IMR-90 (cell line): ENCODE results near the gene SSH2. TPM values are rescaled to one million over a fixed set of nuclear protein-coding genes. Genes with fewer than 3 reads are reported as not detected.

Experiments
- ATAC-seq: fragments of 200-7000 bp; cut with Tn5 transposase; 2 replicates; pipeline ENCODE4 v1.9.1; 2020; ENCODE audit warnings: low read depth, mild to moderate bottlenecking, moderate library complexity
- BruUV-seq: library from RNA; stranded (reverse); fragments of 400-500 nt; replicated peaks from 2 replicates; lab custom pipeline; 2021; lab: Mats Ljungman, UMichigan
- CTCF ChIA-PET: fragments of 300-600 bp; formaldehyde crosslinking; extraction: SDS; loops from one replicate; lab custom pipeline; 2021; ENCODE audit warnings: antibody characterized with exemption; lab: Yijun Ruan, JAX
- POLR2A ChIA-PET: fragments of 300-600 bp; sonication (Branson Sonifier 250); formaldehyde crosslinking; loops from one replicate; lab custom pipeline; 2022; ENCODE audit warnings: antibody characterized with exemption; ENCODE audit not compliant: unreplicated experiment; lab: Charles Lee
- DNase-seq: peaks from one replicate; pipeline ENCODE4 v3.0.0; 2013
- H2AFZ ChIP-seq: replicated peaks from 2 replicates; pipeline ENCODE3; 2013; ENCODE audit warnings: low read length, mild to moderate bottlenecking; ENCODE audit not compliant: poor library complexity
- H2AK5ac ChIP-seq: 2 replicates; pipeline ENCODE4 v1.6.1; 2013; ENCODE audit warnings: low read depth, low read length, inconsistent platforms
- H2AK9ac ChIP-seq: replicated peaks from 2 replicates; pipeline ENCODE3; 2013; ENCODE audit warnings: mild to moderate bottlenecking, low read depth, low read length, moderate library complexity; ENCODE audit not compliant: poor library complexity
- H2BK120ac ChIP-seq: 2 replicates; pipeline ENCODE4 v1.6.1; 2013; ENCODE audit warnings: low read depth, low read length, inconsistent platforms
- H2BK15ac ChIP-seq: 3 replicates; pipeline ENCODE4 v1.6.1; 2013; ENCODE audit warnings: low read depth, low read length, inconsistent platforms
- H2BK20ac ChIP-seq: 2 replicates; pipeline ENCODE4 v1.6.1; 2013; ENCODE audit warnings: low read depth, mild to moderate bottlenecking, inconsistent platforms, low read length, moderate library complexity
- H2BK5ac ChIP-seq: 2 replicates; pipeline ENCODE4 v1.6.1; 2013; ENCODE audit warnings: mild to moderate bottlenecking, low read depth, low read length, inconsistent platforms; ENCODE audit not compliant: poor library complexity, severe bottlenecking
- H3K14ac ChIP-seq: replicated peaks from 2 replicates; pipeline ENCODE4 v1.6.1; 2013; ENCODE audit warnings: low read depth, low read length, inconsistent platforms
- H3K18ac ChIP-seq: 2 replicates; pipeline ENCODE4 v1.6.1; 2013; ENCODE audit warnings: low read depth, low read length, control low read depth
- H3K23ac ChIP-seq: 2 replicates; pipeline ENCODE4 v1.6.1; 2013; ENCODE audit warnings: low read depth, low read length, inconsistent platforms
- H3K27ac ChIP-seq: 2 replicates; pipeline ENCODE4 v1.5.1; 2013; ENCODE audit warnings: mild to moderate bottlenecking, control low read depth, low read length; ENCODE audit not compliant: insufficient read depth
- H3K27me3 ChIP-seq: 2 replicates; pipeline ENCODE4 v1.6.1; 2013; ENCODE audit warnings: low read length; ENCODE audit not compliant: control insufficient read depth, insufficient read depth
- H3K36me3 ChIP-seq: 2 replicates; pipeline ENCODE4 v1.6.1; 2013; ENCODE audit warnings: low read length, mixed read lengths; ENCODE audit not compliant: control insufficient read depth, insufficient read depth
- H3K4ac ChIP-seq: 2 replicates; pipeline ENCODE4 v1.6.1; 2013; ENCODE audit warnings: low read depth, low read length, inconsistent platforms
- H3K4me1 ChIP-seq: 2 replicates; pipeline ENCODE4 v1.6.1; 2013; ENCODE audit warnings: low read length, mixed read lengths; ENCODE audit not compliant: control insufficient read depth, insufficient read depth
- H3K4me2 ChIP-seq: 2 replicates; pipeline ENCODE4 v1.6.1; 2013; ENCODE audit warnings: low read depth, mild to moderate bottlenecking, control low read depth, low read length, moderate library complexity
- H3K4me3 ChIP-seq: 2 replicates; pipeline ENCODE4 v1.5.1; 2013; ENCODE audit warnings: low read depth, mild to moderate bottlenecking, control low read depth, low read length, moderate library complexity; ENCODE audit not compliant: insufficient read depth
- H3K56ac ChIP-seq: 2 replicates; pipeline ENCODE4 v1.6.1; 2013; ENCODE audit warnings: low read length, inconsistent platforms; ENCODE audit not compliant: insufficient read depth; ENCODE audit errors: extremely low read depth
- H3K79me1 ChIP-seq, 2 experiments: 2 replicates each; pipeline ENCODE4 v1.6.1; 2013; ENCODE audit warnings: low read length in 2 of 2, inconsistent platforms in 1 of 2, low read depth in 1 of 2
- H3K9ac ChIP-seq: 2 replicates; pipeline ENCODE4 v1.6.1; 2013; ENCODE audit warnings: low read depth, low read length, control low read depth
- H3K9me1 ChIP-seq: 2 replicates; pipeline ENCODE4 v1.6.1; 2013; ENCODE audit warnings: low read length, inconsistent platforms; ENCODE audit not compliant: insufficient read depth
- H3K9me3 ChIP-seq: 2 replicates; pipeline ENCODE4 v1.6.1; 2013; ENCODE audit warnings: low read length; ENCODE audit not compliant: control insufficient read depth, insufficient read depth
- H4K20me1 ChIP-seq: 2 replicates; pipeline ENCODE4 v1.6.1; 2013; ENCODE audit warnings: low read length, inconsistent platforms; ENCODE audit not compliant: insufficient read depth
- H4K5ac ChIP-seq: 2 replicates; pipeline ENCODE4 v1.6.1; 2013; ENCODE audit warnings: mild to moderate bottlenecking, low read depth, low read length, control low read depth
- H4K8ac ChIP-seq, 2 experiments: 2 replicates each; pipeline ENCODE4 v1.6.1; 2013; ENCODE audit warnings: low read depth in 2 of 2, low read length in 2 of 2, control low read depth in 1 of 2, inconsistent platforms in 1 of 2
- H4K91ac ChIP-seq: 2 replicates; pipeline ENCODE4 v1.6.1; 2013; ENCODE audit warnings: low read depth, low read length, inconsistent platforms; ENCODE audit not compliant: insufficient read depth
- CTCF ChIP-seq: conservative IDR thresholded peaks from 2 replicates; pipeline ENCODE4 v1.5.1; 2012; ENCODE audit warnings: mild to moderate bottlenecking, low read depth, low read length, improper control_type of control experiment
- ELK1 ChIP-seq: fragments of 150-350 bp; IDR thresholded peaks from 2 replicates; pipeline ENCODE4 v1.6.1; 2016; ENCODE audit warnings: low read depth, mild to moderate bottlenecking, low read length, moderate library complexity, borderline replicate concordance
- MAZ ChIP-seq: IDR thresholded peaks from 2 replicates; pipeline ENCODE4 v1.6.1; 2012; ENCODE audit warnings: low read depth, mild to moderate bottlenecking, low read length, improper control_type of control experiment, moderate library complexity, borderline replicate concordance
- NFE2L2 ChIP-seq: fragments of 150-350 bp; IDR thresholded peaks from 2 replicates; pipeline ENCODE4 v1.6.1; 2016; ENCODE audit warnings: low read depth, mild to moderate bottlenecking, low read length
- RAD21 ChIP-seq: IDR thresholded peaks from 2 replicates; pipeline ENCODE4 v1.6.1; 2012; ENCODE audit warnings: low read length, improper control_type of control experiment
- SMC3 ChIP-seq: fragments of 150-350 bp; IDR thresholded peaks from 2 replicates; pipeline ENCODE4 v1.6.1; 2016; ENCODE audit warnings: low read depth, mild to moderate bottlenecking, antibody characterized with exemption, low read length, moderate library complexity
- WGBS, 2 experiments: methylation state at CpG; one replicate each; pipeline versions ENCODE4 v1.1.5 to v1.1.7; 2013; ENCODE audit warnings: missing lambda C conversion rate in 2 of 2; ENCODE audit not compliant: insufficient read length in 1 of 2; ENCODE audit errors: extremely low coverage in 2 of 2; 5-methylcytosine and 5-hydroxymethylcytosine counted together
- dilution Hi-C: fragments of 300-500 bp; cut with HindIII; formaldehyde crosslinking; loops from one replicate; pipeline ENCODE4 v1.14.3; 2018; ENCODE audit warnings: low sequenced_read_pairs; ENCODE audit not compliant: unreplicated experiment
- in situ Hi-C: fragments of 300-500 bp; cut with MboI; formaldehyde crosslinking; loops from 3 replicates; pipeline ENCODE4 v1.14.3; 2019; ENCODE audit warnings: low sequenced_read_pairs, inconsistent platforms, mixed read lengths
- intact Hi-C: fragments of 100-400 bp; cut with micrococcal nuclease; formaldehyde crosslinking; loops from 2 replicates; pipeline ENCODE4 v1.10.0; 2022
- polyA plus RNA-seq, 3 experiments: library from polyadenylated mRNA; depleted of rRNA; stranded (reverse); fragments of >200 nt; gene quantifications; 2 replicates each; pipeline ENCODE4 v1.2.3, GENCODE V29; 2012; ENCODE audit warnings: low replicate concordance in 1 of 3
- total RNA-seq: library from RNA; depleted of rRNA; stranded (reverse); fragments of >200 nt; gene quantifications from 2 replicates; pipeline ENCODE4 v1.2.3, GENCODE V29; 2012

Gene SSH2
- total and polyA plus RNA-seq, 2 of the 4 experiments (the other 2 are of a cell fraction) = 9.3 TPM

DNA sequence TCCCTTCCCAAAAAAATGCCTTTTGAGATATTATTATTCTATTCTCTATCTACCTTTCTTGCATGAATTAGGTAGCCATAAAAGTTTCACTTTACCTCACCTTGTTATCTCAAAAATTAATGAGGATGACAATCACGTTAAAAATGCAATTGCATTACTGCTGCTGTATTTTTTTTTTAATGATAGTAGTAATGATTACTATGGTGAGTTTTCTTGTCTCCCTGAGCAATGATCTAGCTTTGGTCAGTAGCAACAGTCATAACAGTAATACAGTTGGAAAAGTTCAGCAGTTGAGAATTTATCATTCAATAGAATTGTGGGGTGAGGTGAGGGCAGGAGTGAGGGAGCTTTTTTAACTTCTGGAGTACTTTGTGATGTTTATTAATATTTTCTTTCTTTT is 11.3 kb upstream of the SSH2 start, which contains the start of gene EFCAB5:
Gene EFCAB5 (plus strand): TSS at position 301 of the 400 bp plus-strand sequence. CDS start 163 bp downstream, outside the sequence.
- dilution Hi-C loops = no loop called here

More for the DNA sequence above, 11.3 kb upstream of the SSH2 start, which contains the start of gene EFCAB5:
- no peak for ATAC-seq
- Histone ChIP-seq H3K36me3 (no peaks in the 10 kb centered on the region), H2BK5ac (no peak within 1 kb of the TSS), H3K18ac (no peak within 1 kb of the TSS), H3K14ac (no peak within 1 kb of the TSS), H3K27ac (no peak within 1 kb of the TSS), H2BK20ac (no peak within 1 kb of the TSS), H4K91ac (no peak within 1 kb of the TSS), H2AK9ac (no peak within 1 kb of the TSS), H3K9me3 (no peaks in the 10 kb centered on the region), H3K4me1 (no peaks in the 10 kb centered on the region), H3K4ac (no peak within 1 kb of the TSS), H3K23ac (no peak within 1 kb of the TSS), H4K8ac (no peak within 1 kb of the TSS), H3K9me1 (no peaks in the 10 kb centered on the region), H2BK120ac (no peak within 1 kb of the TSS), H3K79me1 (no peaks in the 10 kb centered on the region), H3K27me3 (no peaks in the 10 kb centered on the region; the same call in 1 of the 2 replicates), H3K4me3 (no peak within 1 kb of the TSS), H2AK5ac (no peak within 1 kb of the TSS), H3K9ac (no peak within 1 kb of the TSS), H4K20me1 (no peaks in the 10 kb centered on the region), H3K56ac (no peak within 1 kb of the TSS), H4K5ac (no peak within 1 kb of the TSS), H3K4me2 (no peak within 1 kb of the TSS), H2BK15ac (no peak within 1 kb of the TSS), H2AFZ (no peak within 1 kb of the TSS)
- no TSS peak for BruUV-seq
- ChIA-PET POLR2A (no interaction called here), CTCF (interaction anchor here (0.9 to 1.7 kb wide), 2 partner anchors 8 to 10 kb away, joined by 3 to 8 read pairs; partner anchors contain the start of gene SSH2)
- TF ChIP-seq ELK1 = no peak
- TF ChIP-seq MAZ = no peak
- no peak for TF ChIP-seq SMC3
- no peak for TF ChIP-seq NFE2L2
- no peak for TF ChIP-seq CTCF
- TF ChIP-seq RAD21 = no peak
- in situ Hi-C loops (no loop called here), intact Hi-C loops (no loop called here)
- no peak for DNase-seq
- WGBS, 2 experiments = no CpG with 5 or more reads among the region's 1 CpG
